ENCODE data around the gene RAB7B.

GRCh38 chr1:206000641-206001339, 2.4 kb downstream of the RAB7B start:
- TF ChIP-seq, protein P1, sequence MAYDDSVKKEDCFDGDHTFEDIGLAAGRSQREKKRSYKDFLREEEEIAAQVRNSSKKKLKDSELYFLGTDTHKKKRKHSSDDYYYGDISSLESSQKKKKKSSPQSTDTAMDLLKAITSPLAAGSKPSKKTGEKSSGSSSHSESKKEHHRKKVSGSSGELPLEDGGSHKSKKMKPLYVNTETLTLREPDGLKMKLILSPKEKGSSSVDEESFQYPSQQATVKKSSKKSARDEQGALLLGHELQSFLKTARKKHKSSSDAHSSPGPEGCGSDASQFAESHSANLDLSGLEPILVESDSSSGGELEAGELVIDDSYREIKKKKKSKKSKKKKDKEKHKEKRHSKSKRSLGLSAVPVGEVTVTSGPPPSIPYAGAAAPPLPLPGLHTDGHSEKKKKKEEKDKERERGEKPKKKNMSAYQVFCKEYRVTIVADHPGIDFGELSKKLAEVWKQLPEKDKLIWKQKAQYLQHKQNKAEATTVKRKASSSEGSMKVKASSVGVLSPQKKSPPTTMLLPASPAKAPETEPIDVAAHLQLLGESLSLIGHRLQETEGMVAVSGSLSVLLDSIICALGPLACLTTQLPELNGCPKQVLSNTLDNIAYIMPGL (CRISPR knock-in tag; IDR thresholded peaks at IDR 0.05), result no peak
- no peak for TF ChIP-seq NR2C1 (IDR thresholded peaks at IDR 0.05)
- TF ChIP-seq NR2C1 (tag; IDR thresholded peaks at IDR 0.05), result no peak
